DMS114 treated with DMSO at 0.1 percent for 48 hours (cell line): ENCODE data around the gene TKTL1.

Experiments
- DNase-seq: peaks from one replicate; lab custom pipeline; 2025; ENCODE audit not compliant: unreplicated experiment; lab: John Stamatoyannopoulos, UW

Gene TKTL1

DNA sequence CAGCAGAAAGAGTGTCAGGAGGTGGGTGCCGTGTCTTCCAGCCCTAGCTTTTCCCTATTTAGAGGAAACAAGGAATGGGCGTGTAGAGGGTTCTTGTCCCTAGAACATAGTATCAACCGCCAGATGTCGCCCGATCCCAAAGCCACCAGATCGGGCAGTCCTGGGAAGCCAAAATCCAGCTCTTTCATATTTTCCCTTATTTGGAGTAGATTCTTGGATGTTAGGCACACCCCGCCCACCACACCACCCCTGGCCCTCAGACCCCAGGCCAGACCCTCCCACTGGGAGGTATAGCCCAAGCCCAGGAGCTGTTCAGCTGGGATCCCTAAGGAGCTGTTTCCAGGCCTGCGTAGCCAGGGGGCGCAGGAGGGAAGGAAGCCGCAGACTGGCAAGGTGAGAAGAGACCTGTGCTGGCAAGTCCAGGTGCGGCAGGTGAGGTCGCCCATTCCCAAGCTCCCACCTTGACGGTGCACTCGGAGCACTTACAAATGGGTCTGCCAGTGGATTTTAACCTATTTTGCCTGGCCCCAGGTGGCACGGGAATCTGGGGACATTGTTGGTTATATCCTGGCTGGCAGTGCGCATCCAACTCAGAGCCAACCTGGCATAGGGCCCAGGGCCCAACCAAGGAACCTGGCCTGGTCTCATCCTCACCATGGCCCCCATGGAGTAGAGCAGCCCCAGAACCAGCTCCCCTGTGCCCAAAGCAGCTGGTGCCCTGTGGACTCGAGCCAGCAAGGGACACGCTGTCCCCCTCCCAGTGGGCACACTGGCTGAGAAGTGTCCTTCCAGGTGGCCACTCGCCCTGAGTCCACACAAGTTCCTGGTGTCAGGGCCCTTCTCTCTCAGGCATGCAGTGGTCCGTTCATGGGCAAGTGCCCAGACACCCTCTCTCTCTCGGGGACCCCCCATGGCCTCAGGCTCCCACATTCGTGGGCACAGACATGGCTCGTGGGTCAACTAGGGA, 78.0 kb downstream of the TKTL1 start:
- DNase-seq = peak; percentile 33

DNA sequence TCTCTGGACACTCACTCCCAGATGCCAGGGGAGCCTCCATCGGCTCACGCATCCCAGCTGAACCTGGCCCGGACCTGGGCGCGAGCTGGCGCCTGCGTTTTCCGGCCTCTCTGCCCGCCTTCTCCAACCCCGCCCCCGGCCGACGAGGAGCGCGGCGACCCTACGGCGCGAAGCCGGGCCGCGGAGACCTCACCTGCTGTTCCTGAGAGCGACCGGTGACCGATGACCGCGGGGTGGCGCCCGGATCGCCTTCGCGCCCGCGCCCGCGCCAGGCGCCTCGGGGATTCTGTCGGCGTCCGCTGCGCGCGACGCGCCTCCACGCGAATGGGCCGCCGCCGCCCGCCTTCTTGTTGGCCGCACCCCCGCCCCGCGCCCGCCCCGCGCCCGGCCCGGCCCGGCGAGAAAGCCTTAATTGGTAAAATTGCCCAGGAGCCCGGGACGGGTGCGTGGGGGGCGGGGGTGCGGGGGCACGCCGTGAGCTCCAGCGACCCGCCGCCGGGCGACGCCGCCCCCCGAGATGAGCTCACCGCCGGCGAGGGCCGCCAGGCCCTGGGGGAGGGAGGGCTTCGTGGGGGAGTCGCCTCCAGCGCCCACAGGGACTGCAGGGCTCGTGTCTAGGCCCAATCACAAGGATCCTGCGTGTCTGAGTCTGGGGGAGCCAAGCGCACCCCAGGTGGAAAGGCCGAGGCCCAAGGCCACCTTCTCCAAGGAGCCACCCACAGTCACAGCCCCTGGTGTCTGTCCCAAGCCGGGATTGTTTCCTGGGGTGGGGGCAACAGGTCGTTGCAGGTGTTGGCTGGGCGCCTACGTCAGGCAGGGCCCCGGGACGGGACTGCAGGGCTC, 78.9 kb downstream of the TKTL1 start, which contains the start of gene FLNA:
TSS of gene FLNA (minus strand) at position 322 of the 843 bp plus-strand sequence. CDS start 3,389 bp downstream, outside the sequence.
- DNase-seq = no peak

DNA sequence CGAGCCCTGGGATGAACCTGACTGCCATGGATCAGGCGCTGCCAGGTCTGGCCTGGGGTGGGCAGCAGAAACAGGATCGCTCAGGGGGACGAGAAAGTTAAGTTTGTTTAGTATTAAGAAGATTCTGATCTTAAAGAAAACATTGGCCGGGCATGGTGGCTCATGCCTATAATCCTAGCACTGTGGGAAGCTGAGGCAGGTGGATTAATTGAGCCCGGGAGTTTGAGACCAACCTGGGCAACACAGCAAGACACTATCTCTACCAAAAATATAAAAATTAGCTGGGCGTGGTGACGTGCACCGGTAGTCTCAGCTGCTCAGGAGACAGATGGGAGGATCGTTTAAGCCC, 79.5 kb downstream of the TKTL1 start:
- DNase-seq = no peak

DNA sequence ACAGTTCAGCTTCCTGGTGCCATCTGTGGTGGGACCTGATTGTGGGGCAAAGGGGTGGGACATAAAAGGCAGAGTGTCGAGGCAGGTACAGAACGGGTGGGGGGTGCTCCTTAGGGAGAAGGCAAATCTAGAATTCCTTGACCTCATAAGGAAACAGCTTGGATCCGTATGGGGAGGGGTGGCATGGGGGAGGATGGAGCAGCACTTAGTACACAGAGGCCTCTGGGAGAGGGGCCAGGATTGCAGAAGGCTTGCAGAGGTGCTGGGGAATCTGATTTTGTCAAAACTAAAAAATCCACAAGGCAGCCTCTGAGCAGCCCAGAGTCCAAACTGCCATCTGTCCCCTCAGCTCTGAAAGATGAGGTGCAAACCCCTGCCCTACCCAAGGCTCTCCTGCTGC, 81.2 kb downstream of the TKTL1 start:
- DNase-seq = no peak

DNA sequence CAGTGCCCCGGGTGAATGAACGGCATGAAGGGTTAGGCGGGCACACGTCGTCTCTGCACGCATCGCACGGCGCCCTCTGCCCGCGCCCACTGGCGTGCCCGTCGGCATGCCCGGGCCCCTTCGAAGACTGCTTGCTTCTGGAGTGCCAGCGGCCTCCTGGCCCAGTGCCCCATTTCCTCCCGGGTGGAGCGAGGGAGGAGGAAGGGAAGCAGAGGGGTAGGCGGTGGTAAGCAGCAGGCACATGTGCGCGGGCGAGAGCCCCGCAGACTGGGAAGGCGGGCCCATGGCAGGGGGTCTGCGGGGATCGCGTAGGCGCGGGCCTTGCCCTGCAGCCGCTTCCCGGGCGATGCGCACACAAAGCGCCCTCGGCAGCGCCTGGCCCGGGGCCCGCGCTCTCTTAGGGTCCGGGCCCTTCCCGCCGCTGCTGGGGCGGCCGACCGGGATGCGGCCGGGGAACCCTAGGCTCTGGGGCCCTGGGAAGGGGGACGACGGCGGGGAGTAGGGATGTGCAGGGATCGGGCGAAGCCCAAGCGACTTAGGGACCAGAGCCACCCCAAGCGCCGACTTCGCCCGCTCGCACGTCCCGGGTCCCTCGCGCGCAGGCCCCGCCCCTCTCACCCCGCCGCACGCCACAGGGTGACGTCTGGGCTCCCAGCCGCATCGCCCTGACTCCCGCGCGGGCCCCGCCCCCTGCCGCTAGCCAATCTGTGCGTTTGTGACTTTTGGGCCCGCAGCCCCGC, 82.6 kb downstream of the TKTL1 start:
- no peak for DNase-seq

DNA sequence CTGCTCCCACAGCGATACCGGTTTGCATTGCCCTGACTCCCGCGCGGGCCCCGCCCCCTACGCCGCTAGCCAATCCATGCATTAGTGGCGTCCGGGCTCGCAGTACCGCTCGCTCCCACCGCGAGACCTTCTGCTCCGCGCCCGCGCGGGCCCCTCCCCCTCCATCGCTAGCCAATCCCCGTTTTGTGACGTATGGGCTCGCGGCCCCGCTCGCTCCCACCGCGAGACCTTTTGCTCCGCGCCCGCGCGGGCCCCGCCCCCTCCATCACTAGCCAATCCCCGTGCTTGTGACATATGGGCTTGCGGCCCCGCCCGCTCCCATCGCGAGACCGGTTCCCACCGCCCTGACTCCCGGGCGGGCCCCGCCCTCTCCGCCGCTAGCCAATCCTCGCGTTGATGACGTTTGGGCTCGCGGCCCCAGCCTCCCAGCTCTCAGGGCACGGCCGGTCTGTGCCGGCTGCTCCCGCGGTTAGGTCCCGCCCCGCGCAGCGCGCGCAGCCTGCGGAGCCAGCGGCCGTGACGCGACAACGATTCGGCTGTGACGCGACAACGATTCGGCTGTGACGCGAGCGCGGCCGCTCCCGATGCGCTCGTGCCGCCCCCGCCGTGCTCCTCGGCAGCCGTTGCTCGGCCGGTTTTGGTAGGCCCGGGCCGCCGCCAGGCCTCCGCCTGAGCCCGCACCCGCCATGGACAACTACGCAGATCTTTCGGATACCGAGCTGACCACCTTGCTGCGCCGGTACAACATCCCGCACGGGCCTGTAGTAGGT, 83.4 kb downstream of the TKTL1 start, which contains the start of gene EMD:
TSS of gene EMD (plus strand) at position 497 of the 770 bp plus-strand sequence. CDS start at position 687, 190 bp downstream.
- DNase-seq = peak; percentile 93

DNA sequence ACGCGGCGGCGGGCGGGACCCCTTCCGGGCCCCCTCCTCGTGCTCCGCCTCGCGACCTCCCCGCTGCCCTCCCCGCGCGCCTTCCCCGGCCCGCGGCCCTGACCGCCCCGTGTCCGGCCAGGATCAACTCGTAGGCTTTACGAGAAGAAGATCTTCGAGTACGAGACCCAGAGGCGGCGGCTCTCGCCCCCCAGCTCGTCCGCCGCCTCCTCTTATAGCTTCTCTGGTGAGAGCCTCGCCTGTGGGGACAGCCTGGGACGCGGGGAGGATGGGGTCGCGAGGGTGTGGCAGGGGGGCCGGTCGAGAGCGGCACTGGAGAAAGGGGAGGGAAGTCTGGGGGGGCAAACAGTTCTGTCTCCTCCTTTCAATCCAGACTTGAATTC, 84.0 kb downstream of the TKTL1 start:
- DNase-seq = no peak
